ENCODE results near the gene LAGE3. TPM values are rescaled to one million over a fixed set of nuclear protein-coding genes. Genes with fewer than 3 reads are reported as not detected.

Gene LAGE3
- polyA plus RNA-seq, 4 donors, result 11.2 to 14.8 (median 12.2) TPM

DNA sequence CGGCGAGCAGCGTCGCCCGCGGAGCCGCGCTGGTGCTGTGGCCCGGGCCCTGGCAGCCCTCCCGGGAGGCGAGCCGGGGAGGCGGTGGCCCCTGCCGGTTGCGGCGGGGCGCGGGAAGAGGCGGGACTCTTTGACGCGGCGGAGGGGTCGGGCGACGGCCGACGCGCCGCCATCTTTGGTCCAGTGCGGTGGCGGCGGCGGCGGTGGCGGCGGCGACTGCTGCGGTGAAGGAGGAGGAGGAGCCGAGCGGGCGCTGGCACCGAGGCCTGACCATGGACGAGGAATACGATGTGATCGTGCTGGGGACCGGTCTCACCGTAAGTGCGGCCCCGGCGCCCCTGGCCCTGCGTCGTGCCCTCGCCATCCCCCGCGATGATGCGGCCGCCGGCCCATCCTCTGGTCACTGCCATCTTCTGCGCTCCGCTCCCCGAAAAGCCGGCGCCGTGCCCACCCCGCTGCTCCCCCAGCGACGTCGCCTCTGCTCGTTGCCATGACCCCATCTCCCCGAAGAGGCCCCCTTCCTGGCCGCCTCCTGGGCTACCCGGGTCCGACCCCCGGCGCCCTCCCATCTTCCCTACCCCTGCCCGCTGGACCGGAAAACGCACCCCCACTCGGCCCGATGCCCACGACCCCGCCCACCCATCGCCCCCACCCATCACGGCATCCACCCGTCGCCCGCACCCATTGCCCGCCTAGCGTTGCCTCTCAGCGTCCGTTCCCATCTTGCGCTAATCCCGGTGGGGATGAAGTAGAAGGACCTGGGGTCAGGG lies 41.9 kb downstream of the LAGE3 start, which contains the start of gene GDI1:
Gene GDI1, plus strand, starts transcription at position 172 of the 770 bp plus-strand sequence. Its CDS starts 101 bp downstream, at position 273.
- no peak for DNase-seq (ENCODE audit: low read depth in 4 of 4, low spot score in 3 of 4)

DNA sequence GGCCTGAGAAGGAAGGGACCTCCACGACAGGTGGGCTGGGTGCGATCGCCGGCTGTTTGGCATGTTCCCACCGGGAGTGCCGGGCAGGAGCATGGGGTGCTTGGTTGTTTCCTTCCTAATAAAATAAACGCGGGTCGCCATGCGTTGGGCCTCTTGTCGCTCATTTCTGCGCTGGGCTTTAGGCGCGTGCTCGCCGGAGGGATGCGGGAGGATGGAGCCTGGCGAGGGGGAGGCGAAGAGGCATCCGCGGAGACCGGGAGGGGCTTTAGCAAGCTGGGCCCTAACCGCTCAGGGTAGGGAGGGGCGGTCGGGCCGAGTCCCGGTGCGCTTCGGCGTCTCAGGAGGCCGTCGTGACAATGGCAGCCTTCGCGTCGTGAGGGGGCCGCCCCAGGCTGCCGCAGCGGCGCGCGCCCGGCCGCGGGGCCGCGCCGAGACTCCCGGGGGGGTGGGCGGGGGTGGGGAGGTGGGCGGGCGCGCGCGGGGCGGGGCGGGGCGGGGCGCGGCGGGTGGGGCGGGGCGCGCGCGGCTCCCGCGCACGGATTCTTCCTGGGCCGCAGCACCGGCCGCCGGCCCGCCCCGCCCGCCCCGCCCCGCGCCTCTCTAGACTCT lies 42.6 kb downstream of the LAGE3 start:
- no peak for DNase-seq (ENCODE audit: low read depth in 4 of 4, low spot score in 3 of 4)

DNA sequence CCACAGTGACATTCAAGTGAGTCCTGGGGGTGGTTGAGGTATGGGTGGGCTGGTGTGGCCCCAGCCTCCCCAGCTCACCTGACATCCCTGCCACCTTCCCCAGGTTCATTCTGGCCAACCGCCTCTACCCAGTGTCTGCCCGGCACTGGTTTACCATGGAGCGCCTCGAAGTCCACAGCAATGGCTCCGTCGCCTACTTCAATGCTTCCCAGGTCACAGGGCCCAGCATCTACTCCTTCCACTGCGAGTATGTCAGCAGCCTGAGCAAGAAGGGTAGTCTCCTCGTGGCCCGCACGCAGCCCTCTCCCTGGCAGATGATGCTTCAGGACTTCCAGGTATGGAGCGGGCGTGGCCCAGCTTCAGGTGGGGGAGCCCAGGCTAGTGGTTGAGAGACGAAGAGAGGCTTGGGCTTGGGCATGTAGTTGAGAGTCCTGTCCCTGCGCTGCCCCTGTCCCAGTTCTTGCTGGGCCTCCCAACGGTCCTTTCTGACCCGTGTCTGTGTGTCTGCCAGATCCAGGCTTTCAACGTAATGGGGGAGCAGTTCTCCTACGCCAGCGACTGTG lies 43.8 kb downstream of the LAGE3 start:
- no peak for DNase-seq (ENCODE audit: low read depth in 4 of 4, low spot score in 3 of 4)

DNA sequence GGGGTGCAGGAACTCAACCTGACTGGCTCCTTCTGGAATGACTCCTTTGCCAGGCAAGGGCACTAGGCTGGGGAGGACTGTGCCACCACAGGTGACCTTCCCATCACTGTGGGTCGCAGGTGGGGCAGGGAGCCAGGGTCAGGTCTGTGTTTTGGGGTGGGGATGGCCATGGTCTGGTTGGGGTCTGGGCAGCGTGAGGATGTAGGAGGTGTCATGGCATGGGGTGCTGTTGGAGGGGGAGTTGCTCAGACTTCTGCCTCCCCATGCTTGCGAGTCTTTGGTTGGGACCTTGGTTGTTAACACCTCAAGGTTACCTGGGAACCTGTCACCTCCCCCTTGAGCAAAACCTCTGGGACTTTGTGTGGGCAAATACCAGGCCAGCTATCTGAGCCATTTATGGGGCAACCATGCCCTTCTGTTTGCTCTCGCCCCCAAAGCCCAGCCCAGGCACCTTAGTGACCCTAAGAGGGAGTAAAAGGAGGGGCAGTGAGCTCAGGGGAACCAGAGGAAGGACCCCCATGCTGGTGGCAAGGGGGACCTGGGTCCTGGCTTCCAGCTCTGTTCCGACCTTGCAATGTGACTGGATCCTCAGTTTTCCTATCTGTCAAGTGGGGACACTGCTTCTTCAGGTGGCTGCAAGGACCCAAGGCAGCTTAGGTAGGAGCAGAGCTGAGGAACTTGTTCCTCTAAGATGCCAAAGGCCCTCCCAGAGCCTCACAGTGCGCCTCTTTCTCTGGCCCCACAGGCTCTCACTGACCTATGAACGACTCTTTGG lies 44.5 kb downstream of the LAGE3 start:
- no peak for DNase-seq (ENCODE audit: low read depth in 4 of 4, low spot score in 3 of 4)

DNA sequence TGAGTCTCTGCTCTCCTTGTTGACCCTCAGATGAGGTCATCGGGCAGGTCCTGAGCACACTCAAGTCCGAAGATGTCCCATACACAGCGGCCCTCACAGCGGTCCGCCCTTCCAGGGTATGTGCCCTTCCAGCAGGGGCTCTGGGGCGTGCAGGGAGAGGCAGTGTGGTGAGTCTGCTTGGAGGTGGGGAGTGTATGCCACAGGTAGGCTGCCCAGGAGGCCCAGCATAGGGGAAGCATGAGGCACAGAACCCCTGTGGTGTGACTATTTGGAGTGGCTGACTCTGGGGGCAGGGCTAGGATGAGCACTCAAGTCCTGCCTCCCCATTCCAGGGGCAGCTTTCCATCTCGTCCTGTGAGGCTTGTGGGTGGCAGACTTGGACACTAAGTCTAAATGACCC lies 45.5 kb downstream of the LAGE3 start:
- no peak for DNase-seq (ENCODE audit: low read depth in 4 of 4, low spot score in 3 of 4)

- no peak for DNase-seq (ENCODE audit: low read depth in 4 of 4, low spot score in 3 of 4)
Observed at GRCh38 chrX:154432210-154432609, 46.9 kb downstream of the LAGE3 start.

DNA sequence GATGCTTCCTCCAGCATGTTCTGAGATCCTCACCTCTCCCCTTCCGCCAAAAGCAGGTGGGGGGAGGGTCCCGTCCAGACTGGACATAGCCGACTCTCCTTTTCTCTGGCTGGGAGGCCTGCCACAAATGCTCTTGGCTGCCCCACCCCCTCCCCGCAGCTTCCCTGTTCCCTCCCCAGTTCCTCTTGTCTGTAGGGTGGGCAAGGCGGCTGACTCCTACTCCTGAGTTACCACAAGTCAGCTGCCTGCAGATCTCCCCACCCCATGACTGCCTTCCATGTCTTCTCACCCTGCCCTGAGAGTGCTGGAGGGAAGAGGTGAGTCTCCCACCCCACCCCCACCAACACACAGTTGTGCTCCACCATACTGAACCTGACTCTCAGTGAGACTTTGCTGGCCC lies 47.7 kb downstream of the LAGE3 start:
- DNase-seq (ENCODE audit: low read depth in 4 of 4, low spot score in 3 of 4), result no peak

GRCh38 chrX:154430916-154431315 lies 48.2 kb downstream of the LAGE3 start:
- DNase-seq (ENCODE audit: low read depth in 4 of 4, low spot score in 3 of 4), result no peak

GRCh38 chrX:154430479-154430878 lies 48.6 kb downstream of the LAGE3 start:
- no peak for DNase-seq (ENCODE audit: low read depth in 4 of 4, low spot score in 3 of 4)

- DNase-seq (ENCODE audit: low read depth in 4 of 4, low spot score in 3 of 4), result no peak
Observed at GRCh38 chrX:154429711-154430110, 49.4 kb downstream of the LAGE3 start.

DNA sequence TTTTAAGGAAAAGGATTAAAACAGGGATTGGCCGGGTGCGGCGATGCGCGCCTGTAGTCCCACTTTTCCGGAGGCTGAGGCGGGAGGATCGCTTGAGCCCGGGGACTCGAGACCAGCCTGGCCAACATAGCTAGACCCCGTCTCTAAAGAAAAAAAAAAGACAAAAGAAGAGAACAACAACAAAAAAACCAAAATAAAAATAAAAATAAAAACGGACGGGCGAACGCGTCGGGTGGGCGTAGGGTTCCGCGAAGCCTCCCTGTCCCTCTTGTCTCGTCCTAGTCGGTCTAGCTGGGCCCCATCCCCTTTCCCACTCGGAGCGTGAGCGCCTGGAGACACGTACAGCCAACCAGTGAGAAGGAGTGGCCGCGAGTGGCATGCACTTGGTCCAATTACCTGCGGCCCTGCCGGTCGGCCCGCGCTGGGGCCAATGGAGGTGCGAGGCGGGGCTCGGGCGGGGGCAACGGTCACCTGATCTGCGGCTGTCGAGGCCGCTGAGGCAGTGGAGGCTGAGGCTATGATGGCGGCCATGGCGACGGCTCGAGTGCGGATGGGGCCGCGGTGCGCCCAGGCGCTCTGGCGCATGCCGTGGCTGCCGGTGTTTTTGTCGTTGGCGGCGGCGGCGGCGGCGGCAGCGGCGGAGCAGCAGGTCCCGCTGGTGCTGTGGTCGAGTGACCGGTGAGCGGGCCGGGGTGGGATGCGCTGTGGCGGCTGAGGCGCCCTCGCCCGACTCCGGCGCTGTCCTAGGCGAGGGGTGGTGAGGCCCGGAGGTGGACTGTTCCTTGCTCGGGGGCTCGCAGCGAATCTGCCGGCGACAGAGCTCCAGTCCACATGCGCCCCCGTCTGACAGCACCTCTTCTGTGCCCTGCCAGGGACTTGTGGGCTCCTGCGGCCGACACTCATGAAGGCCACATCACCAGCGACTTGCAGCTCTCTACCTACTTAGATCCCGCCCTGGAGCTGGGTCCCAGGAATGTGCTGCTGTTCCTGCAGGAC lies 50.6 kb downstream of the LAGE3 start, which contains the start of gene ATP6AP1:
Gene ATP6AP1, plus strand, starts transcription at position 502 of the 996 bp plus-strand sequence. Its CDS starts 16 bp downstream, at position 518.
- peak; percentile 55 to 80 (median 72) for DNase-seq (ENCODE audit: low read depth in 4 of 4, low spot score in 3 of 4)

Other genes with a start within 250 kb of the LAGE3 start
- not detected for gene OPN1MW3, start 221.7 kb downstream of the LAGE3 start, polyA plus RNA-seq (ENCODE audit: insufficient read length in 4 of 4)
- gene TEX28, start 184.2 kb downstream of the LAGE3 start, polyA plus RNA-seq (ENCODE audit: insufficient read length in 4 of 4), result not detected
- gene TKTL1, start 183.5 kb downstream of the LAGE3 start, polyA plus RNA-seq (ENCODE audit: insufficient read length in 4 of 4), result under 1 TPM; 0.22 to 0.33 (median 0.25) TPM
- 100 to 1,000 TPM; 390 to 584 (median 487) TPM for gene FLNA, start 104.6 kb downstream of the LAGE3 start, polyA plus RNA-seq (ENCODE audit: insufficient read length in 4 of 4)
- 10 to 100 TPM; 59.5 to 75.9 (median 68.4) TPM for gene EMD, start 100.0 kb downstream of the LAGE3 start, polyA plus RNA-seq (ENCODE audit: insufficient read length in 4 of 4)
- 1,000 to 10,000 TPM; 2,891 to 3,494 (median 3,187) TPM for gene RPL10, start 80.9 kb downstream of the LAGE3 start, polyA plus RNA-seq (ENCODE audit: insufficient read length in 4 of 4)
- gene DNASE1L1, start 70.0 kb downstream of the LAGE3 start, polyA plus RNA-seq (ENCODE audit: insufficient read length in 4 of 4), result 10 to 100 TPM; 10.1 to 16.5 (median 12.0) TPM
- gene TAFAZZIN, start 67.7 kb downstream of the LAGE3 start, polyA plus RNA-seq (ENCODE audit: insufficient read length in 4 of 4), result 10 to 100 TPM; 23.9 to 50.8 (median 33.3) TPM
- gene ATP6AP1, start 50.6 kb downstream of the LAGE3 start, polyA plus RNA-seq (ENCODE audit: insufficient read length in 4 of 4), result 100 to 1,000 TPM in 3 of 4 donors, 10 to 100 TPM in 1; 90.0 to 165 (median 151) TPM
- 100 to 1,000 TPM; 120 to 154 (median 127) TPM for gene GDI1, start 42.1 kb downstream of the LAGE3 start, polyA plus RNA-seq (ENCODE audit: insufficient read length in 4 of 4)
- 10 to 100 TPM; 44.1 to 52.3 (median 46.7) TPM for gene FAM50A, start 35.1 kb downstream of the LAGE3 start, polyA plus RNA-seq (ENCODE audit: insufficient read length in 4 of 4)
- 10 to 100 TPM; 45.2 to 69.6 (median 53.6) TPM for gene PLXNA3, start 21.0 kb downstream of the LAGE3 start, polyA plus RNA-seq (ENCODE audit: insufficient read length in 4 of 4)
- gene UBL4A, start 7.3 kb upstream of the LAGE3 start, polyA plus RNA-seq (ENCODE audit: insufficient read length in 4 of 4), result 10 to 100 TPM; 19.9 to 29.3 (median 27.1) TPM
- gene SLC10A3, start 11.3 kb upstream of the LAGE3 start, polyA plus RNA-seq (ENCODE audit: insufficient read length in 4 of 4), result 10 to 100 TPM; 17.2 to 21.7 (median 21.0) TPM
- 10 to 100 TPM; 25.6 to 43.5 (median 30.7) TPM for gene FAM3A, start 37.0 kb upstream of the LAGE3 start, polyA plus RNA-seq (ENCODE audit: insufficient read length in 4 of 4)
- 10 to 100 TPM; 38.0 to 47.5 (median 40.5) TPM for gene G6PD, start 67.6 kb upstream of the LAGE3 start, polyA plus RNA-seq (ENCODE audit: insufficient read length in 4 of 4)
- 10 to 100 TPM; 12.3 to 19.1 (median 14.4) TPM for gene IKBKG, start 68.3 kb upstream of the LAGE3 start, polyA plus RNA-seq (ENCODE audit: insufficient read length in 4 of 4)
- gene CTAG1A, start 105.9 kb upstream of the LAGE3 start, polyA plus RNA-seq (ENCODE audit: insufficient read length in 4 of 4), result not detected
- not detected for gene CTAG1B, start 140.0 kb upstream of the LAGE3 start, polyA plus RNA-seq (ENCODE audit: insufficient read length in 4 of 4)
- gene CTAG2, start 174.3 kb upstream of the LAGE3 start, polyA plus RNA-seq (ENCODE audit: insufficient read length in 4 of 4), result not detected

Measured in left renal pelvis (tissue), 4 donors.